GM18909 (cell line): ENCODE results near the gene KCNK18.
"Not testable (repeated sequence)": the region's sequence is repeated elsewhere in the genome, so short reads cannot be mapped to it uniquely, and the experiment has no call there.

Experiments
- ATAC-seq: cut with Tn5 transposase; IDR thresholded peaks from one replicate; pipeline ENCODE4 v1.9.1; 2021; ENCODE audit warnings: mild to moderate bottlenecking; ENCODE audit not compliant: unreplicated experiment, poor library complexity

Gene KCNK18

DNA sequence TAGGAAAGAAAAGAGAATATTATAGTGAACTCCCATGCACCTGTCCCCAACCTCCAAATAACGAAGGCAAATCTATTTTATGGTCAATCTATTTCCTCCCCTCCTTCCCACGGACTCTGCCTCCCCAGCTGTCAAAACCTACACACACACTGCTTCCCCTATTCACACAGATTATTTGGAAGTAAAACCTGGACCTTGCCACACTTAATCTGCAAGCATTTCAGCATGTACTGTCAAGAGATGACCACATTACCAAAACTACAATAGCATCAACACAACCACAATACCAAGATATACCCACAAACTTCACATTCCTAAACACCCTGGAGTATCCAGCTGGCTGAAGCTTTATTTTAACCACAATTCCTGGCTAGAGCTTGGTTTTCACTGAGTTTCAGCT, 27.8 kb upstream of the KCNK18 start:
- no peak for ATAC-seq

DNA sequence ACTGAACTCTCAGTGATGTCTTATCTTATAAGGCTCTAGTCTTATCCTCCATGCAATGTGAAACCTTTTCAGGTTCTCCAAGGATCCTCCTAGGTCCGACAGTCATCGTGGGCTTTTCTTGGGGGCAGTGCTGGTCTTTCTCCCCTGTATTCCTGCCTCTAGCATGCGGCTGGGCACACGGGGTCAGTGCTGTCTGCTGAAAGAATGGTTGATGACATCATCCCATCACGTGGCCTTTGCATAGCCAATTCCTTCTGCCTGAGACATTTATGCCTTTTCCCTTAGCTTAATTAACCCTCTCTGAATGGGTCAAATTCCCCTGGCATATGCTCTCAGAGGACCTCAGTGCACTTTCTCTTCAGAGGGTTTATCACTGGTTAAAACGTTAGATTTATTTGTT, 27.0 kb upstream of the KCNK18 start:
- ATAC-seq, result no peak

DNA sequence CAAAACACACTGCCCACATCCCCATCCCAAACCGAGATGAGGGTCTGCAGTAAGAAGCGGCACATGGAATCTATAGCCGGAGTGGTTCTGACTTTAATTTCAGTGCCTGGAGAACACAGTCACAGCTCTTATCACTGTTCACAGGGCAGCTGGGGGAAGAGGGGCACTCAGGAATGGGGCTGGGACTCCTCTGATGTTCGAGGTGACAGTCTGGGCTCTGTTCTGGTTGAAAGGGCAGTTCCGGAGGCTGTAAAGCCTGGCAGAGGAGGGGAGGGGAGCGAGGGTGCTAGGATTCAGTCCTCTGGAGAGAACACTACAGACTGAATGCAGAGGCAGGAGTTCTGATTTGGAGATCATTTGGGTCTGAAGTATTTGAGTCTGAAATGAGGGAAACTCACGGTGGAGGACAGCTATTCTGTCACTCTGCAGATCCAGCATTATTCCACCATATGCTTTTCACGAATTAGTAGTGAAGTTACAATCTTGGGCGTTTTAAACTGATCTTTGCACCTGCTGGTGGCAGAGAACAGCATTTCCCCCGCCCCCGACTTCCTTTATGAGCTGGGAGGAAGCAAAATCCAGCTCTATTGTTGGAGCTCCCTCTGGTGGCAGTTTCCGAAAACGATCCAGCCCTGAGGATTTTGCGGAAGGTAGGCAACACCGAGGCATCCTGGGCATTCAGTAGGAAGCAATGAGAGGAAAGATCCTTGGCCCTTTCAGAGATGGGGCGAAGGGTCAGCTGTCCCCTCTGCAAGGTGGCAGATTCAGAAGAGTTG, 22.7 kb upstream of the KCNK18 start:
- peak; percentile 83 for ATAC-seq

DNA sequence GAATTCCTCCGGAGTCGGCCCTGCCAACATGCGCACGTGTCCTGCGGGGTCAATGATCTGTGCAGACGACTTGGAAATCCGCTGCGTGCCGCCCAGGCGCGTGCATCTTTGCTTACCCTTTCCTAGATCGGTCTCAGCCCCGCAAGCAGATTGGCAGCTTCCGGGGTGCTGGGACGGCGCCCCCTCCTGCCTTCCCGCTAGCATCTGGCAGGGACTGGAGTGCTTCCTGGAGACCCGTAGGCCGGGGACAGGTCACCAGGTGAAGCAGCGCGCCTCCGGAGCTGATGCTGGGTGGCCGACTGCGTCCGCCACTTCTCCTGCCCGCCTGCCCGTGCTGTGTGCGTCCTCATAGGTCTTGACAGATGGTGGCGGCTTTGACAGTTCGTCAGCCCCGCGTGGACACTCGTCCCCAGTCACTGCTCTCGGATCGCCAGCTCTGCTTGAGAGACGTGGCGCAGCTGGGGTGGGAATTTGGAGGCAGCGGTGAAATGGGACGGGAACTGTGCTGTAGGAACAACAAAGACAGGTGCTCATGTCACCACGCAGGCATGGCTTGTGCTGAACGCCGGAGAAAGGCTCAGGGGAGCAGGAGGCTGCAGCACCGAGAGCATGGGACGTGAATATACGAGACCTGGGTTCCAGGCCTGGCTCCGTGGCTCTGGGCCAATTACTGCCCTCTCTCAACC, 21.9 kb upstream of the KCNK18 start:
- ATAC-seq, result peak; percentile 41

DNA sequence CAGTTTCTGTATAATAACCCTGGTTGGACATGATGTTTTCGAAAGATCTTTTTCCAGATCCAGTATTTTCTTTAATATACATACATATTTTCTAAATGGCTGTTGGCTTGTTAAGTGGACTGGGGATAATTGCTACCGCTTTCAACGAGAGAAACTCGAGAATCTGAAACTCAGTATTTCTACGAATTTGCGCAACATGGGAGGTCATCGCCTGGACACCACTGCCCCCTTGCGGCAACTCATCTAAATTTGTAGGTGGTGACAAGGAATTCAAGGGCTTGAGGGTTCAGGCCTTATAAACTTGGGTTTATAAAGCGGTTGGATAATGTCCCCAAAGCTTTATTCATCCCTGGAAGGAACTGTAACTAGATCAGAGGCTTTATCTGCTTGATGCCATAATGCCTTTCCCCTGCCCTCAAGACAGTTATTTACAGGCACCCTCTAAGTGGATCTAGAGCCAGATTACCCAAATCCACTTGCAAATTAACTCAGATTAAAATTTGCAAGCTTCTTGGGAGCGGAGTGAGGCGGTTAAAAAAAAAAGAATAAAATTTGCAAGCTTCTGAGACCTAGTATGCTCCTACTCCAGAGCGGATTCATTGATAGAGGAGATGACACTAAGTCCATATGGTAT, 21.3 kb upstream of the KCNK18 start:
- peak; percentile 62 for ATAC-seq

DNA sequence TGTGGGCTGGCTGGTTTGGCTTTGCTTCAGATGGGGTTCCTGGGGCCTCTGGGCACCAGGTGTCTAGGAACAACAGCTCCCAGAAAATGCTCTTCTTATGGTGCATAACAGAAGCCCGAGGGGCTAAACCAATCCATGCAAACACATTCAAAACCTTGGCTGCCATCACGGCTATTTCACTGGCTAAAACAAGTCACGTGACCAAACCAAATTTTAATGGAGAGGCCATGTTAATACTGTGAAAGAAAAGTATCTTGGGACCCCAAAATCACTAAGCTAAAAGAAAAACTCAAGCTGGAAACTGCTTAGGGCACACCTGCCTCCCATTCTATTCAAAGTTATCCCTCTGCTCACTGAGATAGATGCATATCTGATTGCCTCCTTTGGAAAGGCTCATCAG, 19.1 kb upstream of the KCNK18 start:
- ATAC-seq, result no peak

DNA sequence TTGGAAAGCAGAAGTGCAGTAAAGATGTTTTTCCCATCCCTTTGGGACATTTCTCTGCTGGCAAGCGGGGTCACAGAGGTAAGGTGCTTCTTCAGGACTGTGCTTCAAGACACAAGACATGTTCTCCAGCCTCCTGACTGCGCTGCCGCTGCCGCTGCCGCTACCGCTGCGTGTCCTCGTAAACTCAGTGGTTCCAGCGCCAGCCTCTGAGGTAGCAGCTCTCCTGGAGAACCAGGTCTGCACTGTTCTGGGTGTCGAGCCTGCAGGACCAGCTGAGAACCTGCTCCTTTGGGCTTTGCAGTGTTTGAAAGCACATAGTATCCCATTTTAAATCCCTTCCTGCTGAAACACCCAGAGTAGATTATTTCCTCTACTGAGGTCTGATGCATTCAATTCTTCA, 13.0 kb upstream of the KCNK18 start:
- no peak for ATAC-seq

DNA sequence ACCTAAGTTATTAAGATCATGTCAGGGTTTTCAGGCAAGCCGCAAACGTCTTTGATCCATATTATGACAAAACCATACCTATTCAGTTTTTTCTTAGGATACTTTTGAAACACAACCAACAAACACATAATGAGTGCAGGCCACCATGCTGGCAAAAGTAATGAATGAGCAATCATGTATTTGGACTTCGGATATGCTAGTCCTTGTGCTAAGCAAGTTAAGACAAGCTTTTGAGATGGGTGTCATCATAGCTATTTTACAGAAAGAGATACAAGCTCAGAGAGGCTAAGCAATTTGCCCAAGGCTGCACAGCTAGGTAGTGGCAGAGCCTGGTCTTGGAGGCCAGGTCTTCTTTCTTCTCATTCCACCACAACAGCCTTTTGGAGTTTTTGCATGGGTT, 12.5 kb upstream of the KCNK18 start:
- no peak for ATAC-seq

DNA sequence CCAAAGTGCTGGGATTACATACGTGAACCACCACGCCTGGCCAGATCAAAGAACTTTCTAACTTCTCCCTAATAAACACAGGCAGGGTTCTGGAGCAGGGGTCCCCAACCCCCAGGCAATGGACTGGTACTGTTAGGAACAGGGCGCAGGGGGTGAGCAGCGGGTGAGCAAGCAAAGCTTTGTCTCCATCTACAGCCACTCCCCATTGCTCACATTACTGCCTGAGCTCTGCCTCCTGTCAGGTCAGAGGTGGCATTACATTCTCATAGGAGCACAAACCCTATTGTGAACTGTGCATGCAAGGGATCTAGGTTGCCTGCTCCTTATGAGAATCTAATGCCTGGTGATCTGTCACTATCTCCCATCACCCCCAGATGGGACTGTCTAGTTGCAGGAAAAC, 11.5 kb upstream of the KCNK18 start:
- ATAC-seq, result not testable (repeated sequence)

DNA sequence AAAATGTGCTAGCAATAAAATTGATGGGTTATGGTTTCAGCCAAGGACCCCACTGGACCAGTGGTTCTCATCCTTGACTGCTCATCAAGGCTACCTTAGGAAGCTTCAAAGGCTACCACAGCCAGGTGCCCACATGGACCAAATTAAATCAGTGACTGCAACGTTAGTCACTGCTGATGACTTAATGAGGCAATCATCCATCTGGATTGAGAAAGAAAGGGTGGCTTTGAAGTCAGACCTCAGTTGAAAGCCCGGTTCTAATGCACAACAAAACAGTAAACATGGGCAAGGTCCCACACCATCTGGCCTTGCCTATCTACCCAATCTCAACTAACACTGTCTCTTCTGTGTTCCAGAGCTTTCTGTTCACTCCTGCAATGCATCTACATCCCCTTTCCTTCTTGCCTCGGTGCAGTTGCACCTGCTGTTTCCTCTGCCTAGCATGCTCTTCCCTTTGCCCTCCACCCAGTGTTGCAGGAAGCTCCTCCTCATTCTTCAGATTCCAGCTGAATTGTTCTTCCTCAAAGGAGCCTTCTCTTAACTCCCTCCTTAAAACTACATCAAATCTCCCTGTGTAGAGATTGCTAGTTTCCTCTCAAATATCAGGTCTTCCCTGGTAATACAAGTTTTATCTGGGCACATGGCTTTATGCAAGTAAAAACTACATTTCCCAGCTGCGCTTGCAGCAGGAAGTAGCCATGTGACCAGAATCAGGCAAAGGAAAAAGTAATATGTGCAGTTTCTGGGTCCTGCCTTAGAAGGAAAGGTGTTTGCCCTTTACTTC, 10.3 kb upstream of the KCNK18 start:
- no peak for ATAC-seq

DNA sequence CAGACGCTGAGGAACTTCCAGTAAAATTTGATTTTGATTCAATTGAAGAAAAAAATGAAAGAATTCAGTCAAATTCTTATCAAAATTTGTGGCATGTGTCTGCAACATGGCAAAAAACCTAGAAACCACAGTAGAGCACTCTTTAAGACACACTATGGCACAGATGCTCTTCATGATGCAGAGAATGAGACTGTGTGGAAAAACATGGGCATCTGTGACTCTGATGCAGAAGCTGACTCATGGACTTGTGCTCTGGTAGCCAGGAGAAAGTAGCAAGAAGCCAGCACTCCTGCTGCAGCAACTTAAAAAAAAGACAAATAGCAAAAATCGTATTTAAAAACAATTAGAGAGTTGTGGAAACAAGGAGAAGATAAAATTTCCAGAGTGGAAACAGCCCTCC, 8.9 kb upstream of the KCNK18 start:
- ATAC-seq, result no peak

DNA sequence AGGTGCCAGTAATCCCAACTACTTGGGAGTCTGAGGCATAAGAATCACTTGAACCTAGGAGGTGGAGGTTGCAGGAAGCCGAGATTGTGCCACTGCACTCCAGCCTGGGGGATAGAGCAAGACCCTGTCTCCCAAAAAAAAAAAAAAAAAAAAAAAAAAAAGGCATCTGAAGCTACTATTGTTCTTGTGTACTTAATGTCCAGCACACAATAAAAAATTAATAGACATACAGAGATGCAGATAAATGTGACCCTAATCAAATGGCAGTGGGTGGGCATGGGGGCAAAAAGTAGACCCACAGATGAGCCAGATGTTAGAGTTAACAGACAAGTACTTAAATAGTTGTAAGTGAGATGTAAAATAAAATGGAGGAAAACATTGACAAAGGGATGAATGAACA, 7.7 kb upstream of the KCNK18 start:
- no peak for ATAC-seq

DNA sequence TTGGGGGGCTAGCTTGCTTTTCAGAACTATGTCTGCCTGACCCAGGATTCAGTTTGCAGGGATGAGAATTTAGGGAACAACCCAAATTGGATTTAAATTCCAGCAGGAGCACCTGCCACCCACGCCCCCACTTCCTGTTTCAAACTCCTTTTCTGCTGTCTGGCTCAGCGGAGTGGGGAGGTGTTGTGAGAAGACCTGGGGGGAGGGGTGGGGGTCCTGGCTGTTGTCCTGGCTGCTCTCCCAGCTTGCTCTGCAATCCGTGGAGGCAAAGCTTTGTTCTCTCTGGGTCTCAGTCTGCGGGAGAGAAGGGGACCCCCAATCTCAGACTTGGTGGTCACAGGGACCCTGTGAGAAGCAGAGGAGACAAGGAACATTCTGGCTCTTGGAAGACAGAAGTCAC, 799 bp downstream of the KCNK18 start:
- ATAC-seq, result no peak

DNA sequence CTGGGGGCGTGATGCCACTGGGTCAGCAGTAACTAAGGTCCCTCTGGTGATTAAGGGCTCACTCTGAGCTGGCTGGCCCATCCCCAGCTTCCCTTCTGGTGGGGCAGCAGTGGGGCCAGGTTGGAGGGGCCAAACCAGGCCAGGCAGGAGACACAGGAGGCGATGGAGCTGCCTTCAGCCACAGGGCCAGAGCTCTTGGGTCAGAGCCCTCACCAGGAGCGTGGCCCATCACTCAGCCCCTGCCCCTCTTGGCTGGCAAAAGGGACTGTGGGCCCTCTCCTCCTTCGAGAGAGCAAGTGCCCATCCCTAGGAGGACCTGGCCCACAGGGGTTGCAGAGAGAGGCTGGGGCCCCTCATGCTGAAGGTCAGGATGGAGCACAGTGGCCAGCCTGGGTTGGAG, 4.5 kb downstream of the KCNK18 start:
- no peak for ATAC-seq

DNA sequence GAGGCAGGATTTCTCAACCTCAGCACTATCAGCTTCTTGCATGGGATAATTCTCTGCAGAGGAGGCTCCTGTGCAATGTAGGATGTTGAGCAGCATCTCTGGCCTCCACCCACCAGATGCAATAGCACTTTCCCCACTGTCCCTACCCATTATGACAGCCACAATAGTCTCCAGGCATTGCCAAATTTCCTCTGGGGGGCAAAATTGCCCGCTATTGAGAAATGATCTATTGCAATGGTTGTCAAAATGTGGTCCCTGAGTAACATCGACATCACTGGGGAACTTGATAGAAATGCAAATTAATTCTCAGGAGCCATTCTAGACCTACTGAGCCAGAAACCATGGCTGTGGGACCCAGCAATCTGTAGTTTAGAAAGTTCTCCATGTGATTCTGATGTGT, 7.0 kb downstream of the KCNK18 start:
- ATAC-seq, result no peak

DNA sequence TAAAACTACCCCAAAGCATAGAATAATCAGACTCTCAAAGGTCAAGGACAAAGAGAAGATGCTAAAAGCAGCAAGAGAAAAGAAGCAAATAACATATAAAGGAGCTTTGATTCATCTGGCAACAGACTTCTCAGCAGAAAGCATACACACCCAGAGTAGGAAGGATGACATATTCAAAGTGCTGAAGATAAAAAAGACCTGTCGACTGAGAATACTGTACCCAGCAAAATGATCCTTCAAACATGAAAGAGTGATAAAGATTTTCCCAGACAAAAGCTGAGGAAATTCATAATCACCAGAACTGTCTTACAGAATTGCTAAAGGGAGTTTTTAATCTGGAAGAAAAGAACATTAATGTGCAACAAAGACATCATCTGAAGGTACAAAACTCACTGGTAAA, 14.9 kb downstream of the KCNK18 start:
- no peak for ATAC-seq

DNA sequence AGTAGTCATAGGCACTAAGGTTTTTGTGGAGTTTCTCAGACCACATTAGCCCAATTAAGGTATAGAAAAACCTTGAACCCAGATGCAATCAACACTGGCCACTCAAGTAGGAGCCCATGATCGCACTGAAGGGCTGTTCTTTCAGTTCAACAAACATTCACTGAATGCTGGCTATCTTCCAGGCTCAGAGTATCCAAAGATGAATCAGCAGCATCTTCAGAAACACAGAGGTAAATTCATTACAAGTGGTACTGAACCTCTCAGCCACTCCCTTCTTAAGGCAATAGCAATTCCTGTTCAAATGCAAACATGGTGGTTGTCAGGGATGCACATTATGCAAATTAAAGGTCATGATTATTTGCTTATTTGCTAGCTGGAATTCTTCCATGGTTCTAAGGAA, 17.1 kb downstream of the KCNK18 start:
- ATAC-seq, result no peak

DNA sequence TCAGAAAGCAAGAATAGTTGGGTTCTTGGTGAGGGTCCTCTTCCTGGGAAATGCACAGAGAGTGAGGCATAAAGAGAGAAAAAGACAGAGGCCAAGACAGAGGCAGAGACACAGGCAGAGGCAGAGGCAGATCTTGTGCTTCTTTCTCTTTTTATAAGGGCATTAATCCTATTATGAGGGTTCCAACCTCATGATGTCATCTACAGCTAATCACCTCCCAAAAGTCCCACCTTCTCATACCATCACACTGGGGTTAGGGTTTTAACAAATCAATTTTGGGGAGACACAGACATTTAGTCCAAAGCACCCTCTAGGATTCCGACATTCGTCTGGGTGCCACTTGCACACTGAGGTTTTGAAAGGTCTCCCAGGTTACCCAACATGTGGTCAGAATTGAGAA, 17.8 kb downstream of the KCNK18 start:
- no peak for ATAC-seq

DNA sequence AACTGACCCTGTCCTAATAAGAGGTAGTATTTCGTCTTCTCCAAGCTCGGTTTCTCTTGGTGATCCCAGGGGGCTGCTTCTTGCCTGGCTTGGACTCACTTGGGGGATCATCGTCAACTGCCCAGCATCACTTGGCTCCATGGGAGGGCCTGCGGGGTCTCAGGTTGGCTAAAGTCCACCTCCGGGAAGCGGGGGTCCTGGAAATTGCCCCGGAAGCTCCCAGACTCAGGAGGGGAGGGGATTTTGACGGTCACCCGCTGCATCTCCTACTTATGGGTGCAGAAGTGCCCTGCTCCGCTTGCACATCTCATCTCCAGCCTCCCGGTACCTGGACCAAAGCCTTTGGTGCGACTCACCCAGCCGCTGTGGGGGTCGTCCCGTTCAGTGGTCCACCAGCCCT, 18.7 kb downstream of the KCNK18 start:
- ATAC-seq, result no peak

DNA sequence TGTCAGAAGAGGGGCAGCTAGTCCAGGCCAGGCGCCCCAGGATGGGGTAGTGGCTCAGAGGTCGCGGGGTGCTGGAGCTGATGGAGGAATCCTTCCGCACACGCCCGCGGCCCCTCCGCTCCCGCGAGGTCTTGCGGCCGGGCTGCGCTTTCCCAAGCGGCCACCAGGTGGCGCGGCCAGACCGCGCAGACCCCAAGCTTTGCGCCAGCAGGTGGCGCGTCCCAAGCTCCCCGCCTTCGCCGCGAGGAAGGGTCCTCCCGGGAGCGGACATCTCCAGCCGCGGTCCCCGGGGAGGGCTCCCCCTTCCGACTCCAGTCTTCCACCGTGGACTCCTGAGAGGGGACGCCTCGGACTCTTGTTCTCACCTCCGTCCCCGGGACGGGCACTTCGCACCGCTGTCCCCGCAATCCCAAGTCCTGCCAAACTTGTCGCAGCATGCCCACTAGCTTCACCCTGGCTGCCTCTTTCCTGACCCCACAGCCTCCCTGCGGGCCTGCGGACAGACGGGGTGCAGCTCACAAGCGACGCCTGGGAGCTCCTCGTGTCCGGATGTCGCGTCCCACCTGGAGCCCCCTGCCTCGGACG, 19.4 kb downstream of the KCNK18 start:
- peak; percentile 88 for ATAC-seq
